Endodermal cell (in vitro differentiated cells): ENCODE results near the gene NAGA. TPM values are rescaled to one million over a fixed set of nuclear protein-coding genes. Genes with fewer than 3 reads are reported as not detected.
A peak's percentile ranks its signal among the peaks of the same experiment; 100 is the strongest.
"Not testable (repeated sequence)": the region's sequence is repeated elsewhere in the genome, so short reads cannot be mapped to it uniquely, and the experiment has no call there.

Experiments used
- DNase-seq: peaks from one replicate; pipeline ENCODE4 v3.0.0-alpha.2; 2017
- H3K27ac ChIP-seq: 2 replicates; pipeline ENCODE4 v1.5.1; 2013; ENCODE audit warnings: mild to moderate bottlenecking, low read depth, low read length, moderate library complexity
- H3K27me3 ChIP-seq: 2 replicates; pipeline ENCODE4 v1.6.1; 2013; ENCODE audit warnings: mild to moderate bottlenecking, low read length, moderate library complexity; ENCODE audit not compliant: insufficient read depth, control insufficient read depth, poor library complexity, severe bottlenecking
- H3K36me3 ChIP-seq: 2 replicates; pipeline ENCODE4 v1.7.0; 2013; ENCODE audit warnings: mild to moderate bottlenecking, low read length, moderate library complexity; ENCODE audit not compliant: control insufficient read depth, insufficient read depth
- H3K4me1 ChIP-seq: one replicate; pipeline ENCODE4 v1.7.0; 2013; ENCODE audit warnings: low read length; ENCODE audit not compliant: control insufficient read depth, insufficient read depth
- H3K4me3 ChIP-seq: 2 replicates; pipeline ENCODE4 v1.5.1; 2013; ENCODE audit warnings: mild to moderate bottlenecking, low read length, moderate library complexity
- H3K9ac ChIP-seq: 2 replicates; pipeline ENCODE4 v1.6.1; 2013; ENCODE audit warnings: mild to moderate bottlenecking, low read length, moderate library complexity; ENCODE audit not compliant: poor library complexity, severe bottlenecking; ENCODE audit errors: extremely low read depth
- H3K9me3 ChIP-seq: 2 replicates; pipeline ENCODE4 v1.6.1; 2013; ENCODE audit warnings: mild to moderate bottlenecking, low read length, moderate library complexity; ENCODE audit not compliant: control insufficient read depth
- H3K27ac Mint-ChIP-seq: 2 replicates; pipeline ENCODE4 v1.8.0; 2020; ENCODE audit warnings: mixed read lengths
- H3K27me3 Mint-ChIP-seq: 2 replicates; pipeline ENCODE4 v1.8.0; 2021; ENCODE audit warnings: mild to moderate bottlenecking, mixed read lengths; ENCODE audit not compliant: insufficient read depth
- H3K36me3 Mint-ChIP-seq: 2 replicates; pipeline ENCODE4 v1.8.0; 2020; ENCODE audit warnings: low read depth, mixed read lengths
- H3K4me1 Mint-ChIP-seq: 2 replicates; pipeline ENCODE4 v1.8.0; 2020; ENCODE audit warnings: mixed read lengths
- H3K4me3 Mint-ChIP-seq: 2 replicates; pipeline ENCODE4 v1.8.0; 2020; ENCODE audit warnings: mild to moderate bottlenecking, moderate library complexity, mixed read lengths
- H3K9me3 Mint-ChIP-seq: 2 replicates; pipeline ENCODE4 v1.8.0; 2020; ENCODE audit warnings: mild to moderate bottlenecking, mixed read lengths
- CTCF ChIP-seq: fragments of 200-600 bp; sonication (generic); conservative IDR thresholded peaks from 2 replicates; pipeline ENCODE4 v1.5.0; 2021; ENCODE audit warnings: antibody characterized with exemption, mild to moderate bottlenecking
- WGBS, 2 experiments: methylation state at CpG; one replicate each; pipeline versions ENCODE4 v1.1.5 to v1.1.7; 2013; ENCODE audit warnings: missing lambda C conversion rate in 2 of 2, mixed read lengths in 1 of 2; ENCODE audit not compliant: insufficient coverage in 1 of 2, insufficient read length in 1 of 2; 5-methylcytosine and 5-hydroxymethylcytosine counted together
- total RNA-seq, 2 donors: library from RNA; stranded (reverse); fragmentation: NEBNext Ultra II Directional in 1 of 2; extraction: Animal tissue kit (Norgen Biotek cat#: 25700) in 1 of 2; gene quantifications; 2 replicates in 1 of 2; 3 replicates in 1 of 2; pipeline ENCODE4 v1.2.1, GENCODE V29; 2021

NAGA gene
- total RNA-seq, 2 donors from 2014 or later: 19.2 to 25.4 TPM

GRCh38 chr22:42072606-42073330, 2.2 kb upstream of the NAGA start:
- Mint-ChIP-seq H3K36me3 (peaks cover 8% of the 10 kb centered on the region), H3K4me3 (peak overlapping the region; percentile 48), H3K27me3 (peaks cover 9% of the 10 kb centered on the region), H3K4me1 (peaks cover 8% of the 10 kb centered on the region), H3K27ac (no peak overlapping the region), H3K9me3 (no peaks in the 10 kb centered on the region)
- Histone ChIP-seq H3K36me3 (no peaks in the 10 kb centered on the region), H3K4me3 (no peak overlapping the region), H3K9me3 (no peaks in the 10 kb centered on the region), H3K27me3 (no peaks in the 10 kb centered on the region), H3K4me1 (no peaks in the 10 kb centered on the region), H3K27ac (no peak overlapping the region), H3K9ac (no peak overlapping the region)
- no peak for DNase-seq
- WGBS, 2 experiments: 82 to 83% methylated on average over 7 to 8 of the region's 8 CpGs
- peak; percentile 49 for TF ChIP-seq CTCF

- peaks cover 18% of the 10 kb centered on the region for H3K36me3 Mint-ChIP-seq
- not testable (repeated sequence) for H3K9ac ChIP-seq, H3K4me1 ChIP-seq, H3K27me3 Mint-ChIP-seq, H3K27me3 ChIP-seq, DNase-seq, H3K27ac Mint-ChIP-seq, H3K4me1 Mint-ChIP-seq, H3K9me3 Mint-ChIP-seq, H3K27ac ChIP-seq, H3K36me3 ChIP-seq, H3K9me3 ChIP-seq, H3K4me3 ChIP-seq
- 86 to 97% methylated on average over 5 to 7 of the region's 7 CpGs for WGBS, 2 experiments
- H3K4me3 Mint-ChIP-seq: peak overlapping the region; percentile 67
Observed at GRCh38 chr22:42071508-42071907, 896 bp upstream of the NAGA start.

- no peak overlapping the region for H3K27ac Mint-ChIP-seq
Observed at GRCh38 chr22:42069801-42070516, 653 bp downstream of the NAGA start.

More at GRCh38 chr22:42069801-42070516, 653 bp downstream of the NAGA start:
- Histone ChIP-seq H3K27ac (no peak overlapping the region), H3K9me3 (no peaks in the 10 kb centered on the region), H3K4me3 (peak overlapping the region; percentile 87), H3K27me3 (no peaks in the 10 kb centered on the region), H3K36me3 (peaks cover 8% of the 10 kb centered on the region), H3K4me1 (no peaks in the 10 kb centered on the region), H3K9ac (peak overlapping the region; percentile 33)
- peaks cover 28% of the 10 kb centered on the region for H3K36me3 Mint-ChIP-seq
- H3K4me1 Mint-ChIP-seq: peaks cover 16% of the 10 kb centered on the region
- H3K9me3 Mint-ChIP-seq: no peaks in the 10 kb centered on the region
- no peak for DNase-seq
- peak overlapping the region; percentile 67 for H3K4me3 Mint-ChIP-seq
- no peak for TF ChIP-seq CTCF
- peaks cover 9% of the 10 kb centered on the region for H3K27me3 Mint-ChIP-seq
- 30 to 34% methylated on average over 11 to 18 of the region's 19 CpGs for WGBS, 2 experiments
